Esophagus mucosa (tissue), 1 donor: ENCODE results near the gene DCAF7. TPM values are rescaled to one million over a fixed set of nuclear protein-coding genes. Genes with fewer than 3 reads are reported as not detected.

Experiments
- ATAC-seq: fragments of 200-7000 bp; cut with Tn5 transposase; one replicate; pipeline ENCODE4 v1.9.1; 2020
- total RNA-seq: library from RNA; stranded (reverse); gene quantifications from one replicate; pipeline ENCODE4 v1.2.4, GENCODE V29; 2023
- donor health status: DM: yes; HTN: yes; CAD: no.

DCAF7 gene
- total RNA-seq, 1 donor from 2014 or later, result 38.4 TPM

DNA sequence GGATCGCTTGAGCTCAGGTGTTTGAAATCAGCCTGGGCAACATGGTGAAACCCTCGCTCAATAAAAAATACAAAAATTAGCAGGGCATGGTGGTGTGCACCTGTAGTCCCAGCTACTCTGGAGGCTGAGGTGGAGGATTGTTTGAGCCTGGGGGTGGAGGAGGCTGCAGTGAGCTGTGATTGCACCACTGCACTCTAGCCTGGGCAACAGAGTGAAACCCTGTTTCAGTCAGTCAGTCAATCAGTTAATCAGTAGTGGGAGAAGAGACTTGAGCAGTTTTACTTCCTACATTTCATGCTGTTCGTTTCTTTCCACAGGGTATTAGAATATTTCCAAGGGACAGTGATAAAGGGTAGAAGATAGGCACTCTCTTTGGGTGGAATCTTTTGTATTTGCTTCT, 80.8 kb downstream of the DCAF7 start:
- ATAC-seq, result no peak

DNA sequence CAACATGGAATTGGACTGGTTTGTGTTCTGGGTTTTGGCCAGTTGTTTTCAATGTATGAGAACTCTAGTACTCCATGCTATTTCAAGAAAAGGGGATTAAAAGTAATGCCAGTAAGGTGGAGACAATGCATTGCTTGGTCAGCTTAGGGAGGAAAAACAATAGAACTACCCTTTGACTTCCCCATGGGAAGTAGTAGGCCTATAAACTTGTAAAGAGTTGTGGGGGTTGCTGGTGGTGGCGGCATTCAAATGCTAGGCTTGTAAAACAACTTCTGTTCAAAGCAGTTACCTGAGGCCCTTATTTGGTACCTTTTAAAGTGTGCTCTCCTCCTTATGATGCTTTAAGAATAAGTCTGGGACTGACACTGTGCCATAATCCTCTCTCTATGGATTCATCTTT, 81.3 kb downstream of the DCAF7 start:
- no peak for ATAC-seq

DNA sequence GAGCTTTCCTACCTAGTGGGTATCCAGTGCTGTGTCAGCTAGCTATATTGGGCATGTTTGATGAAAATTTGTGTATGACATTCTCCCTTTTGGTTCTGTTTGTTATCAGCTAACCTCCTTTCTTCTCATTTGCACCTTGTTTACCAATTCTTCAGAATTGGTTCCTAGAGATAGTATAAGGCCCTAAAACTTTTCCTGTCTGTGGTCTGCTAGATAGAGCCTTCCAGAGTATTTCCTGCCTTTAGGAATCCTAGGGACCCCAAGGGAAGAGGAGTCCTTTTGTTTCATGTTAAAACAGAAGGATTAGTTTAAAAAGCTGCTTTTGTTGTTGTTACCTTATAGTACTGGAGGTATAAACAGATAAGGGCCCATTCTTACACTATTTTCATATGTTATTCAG, 83.5 kb downstream of the DCAF7 start:
- no peak for ATAC-seq

DNA sequence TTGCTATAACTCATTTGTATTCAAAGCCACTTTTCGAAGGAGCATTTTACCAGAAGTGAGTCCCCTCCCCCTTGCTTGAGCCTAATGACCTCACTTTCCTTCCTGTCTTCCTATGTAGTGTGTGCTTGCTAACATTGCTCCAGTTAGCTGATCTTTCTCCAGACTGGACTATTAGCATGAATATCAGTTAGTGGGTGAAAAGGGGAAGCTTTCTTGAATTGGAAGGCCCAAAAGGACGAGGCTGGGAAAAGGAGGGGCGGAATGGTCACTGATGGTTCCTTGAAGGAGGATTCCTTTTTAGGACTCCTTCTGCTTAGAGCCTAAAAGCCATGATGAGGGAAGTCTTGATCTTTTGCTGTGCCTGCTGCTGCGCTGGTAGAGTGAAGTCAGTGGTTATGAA, 83.9 kb downstream of the DCAF7 start:
- no peak for ATAC-seq

DNA sequence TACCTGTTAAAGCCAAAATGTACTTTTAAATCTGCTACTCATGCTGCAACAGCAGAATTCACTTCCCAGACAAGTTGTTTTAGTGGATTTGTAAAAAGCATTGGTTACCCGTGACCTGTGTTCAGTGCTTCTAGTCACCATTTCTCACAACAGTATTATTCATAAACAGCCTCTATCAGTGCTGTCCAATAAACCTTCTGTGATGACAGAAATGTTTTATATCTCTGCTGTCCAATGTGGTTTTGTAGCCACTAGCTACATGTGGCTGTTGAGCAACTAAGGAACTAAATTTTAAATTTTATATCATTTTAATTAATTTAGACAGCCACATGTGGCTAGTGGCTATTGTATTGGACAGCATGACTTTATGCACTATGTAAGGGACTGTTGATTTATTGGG, 84.5 kb downstream of the DCAF7 start:
- ATAC-seq, result no peak

DNA sequence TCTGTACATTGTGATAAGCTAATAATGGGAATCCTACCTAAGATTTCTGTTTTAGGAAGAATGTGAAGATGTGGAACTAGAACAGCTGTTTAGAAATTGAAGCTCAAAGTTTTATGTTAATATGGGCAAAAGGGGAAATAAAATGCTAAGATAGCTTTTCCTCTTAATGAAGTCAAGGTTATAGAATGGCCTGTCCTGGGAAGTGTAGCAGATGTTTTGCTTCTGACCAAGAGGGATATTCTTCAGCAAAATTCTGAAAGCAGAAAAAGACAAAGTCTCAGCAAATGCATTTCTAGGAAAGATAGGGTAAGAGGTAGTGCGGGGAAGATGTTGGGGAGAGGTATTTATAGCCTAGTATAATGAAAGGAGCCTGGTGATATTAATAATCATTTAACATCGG, 85.0 kb downstream of the DCAF7 start:
- no peak for ATAC-seq

DNA sequence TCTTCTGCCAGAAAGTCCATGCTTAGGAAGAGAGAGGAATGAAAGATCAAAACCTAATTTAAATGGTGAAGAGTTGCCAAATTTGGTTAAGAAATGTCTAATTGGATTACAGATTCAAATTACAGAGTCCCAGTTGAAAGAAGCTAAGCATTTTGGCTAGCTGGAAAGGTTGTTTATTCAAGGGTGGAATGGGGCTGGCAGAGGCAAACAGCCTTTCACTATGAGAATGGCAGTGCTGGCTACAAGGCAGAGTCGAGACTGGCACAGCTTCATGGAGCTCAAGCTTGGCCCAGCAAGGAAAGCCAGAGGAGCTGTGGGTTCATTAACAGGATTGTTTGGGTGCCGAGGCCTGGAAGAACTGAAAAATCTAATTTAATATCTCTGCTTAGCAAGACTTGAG, 85.5 kb downstream of the DCAF7 start:
- ATAC-seq, result no peak

DNA sequence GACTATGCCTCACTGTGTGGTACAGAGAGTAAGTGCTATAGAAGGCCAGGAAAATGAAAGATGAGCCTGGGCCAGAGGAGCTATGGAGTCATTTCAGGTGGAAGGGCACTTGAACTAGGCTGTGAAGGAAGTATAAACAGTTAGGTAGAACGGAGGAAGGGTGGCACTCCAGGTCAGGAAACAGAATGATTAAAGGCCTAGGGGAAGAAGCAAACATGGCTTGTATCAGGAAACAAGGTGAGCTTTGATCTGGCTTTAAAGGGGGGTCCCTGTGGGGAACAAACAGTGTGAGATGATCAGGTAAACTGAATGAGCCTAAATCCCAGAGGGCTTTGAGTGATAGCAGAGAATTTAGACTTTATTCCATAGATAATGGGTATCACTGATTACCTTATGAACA, 88.8 kb downstream of the DCAF7 start:
- ATAC-seq, result no peak

DNA sequence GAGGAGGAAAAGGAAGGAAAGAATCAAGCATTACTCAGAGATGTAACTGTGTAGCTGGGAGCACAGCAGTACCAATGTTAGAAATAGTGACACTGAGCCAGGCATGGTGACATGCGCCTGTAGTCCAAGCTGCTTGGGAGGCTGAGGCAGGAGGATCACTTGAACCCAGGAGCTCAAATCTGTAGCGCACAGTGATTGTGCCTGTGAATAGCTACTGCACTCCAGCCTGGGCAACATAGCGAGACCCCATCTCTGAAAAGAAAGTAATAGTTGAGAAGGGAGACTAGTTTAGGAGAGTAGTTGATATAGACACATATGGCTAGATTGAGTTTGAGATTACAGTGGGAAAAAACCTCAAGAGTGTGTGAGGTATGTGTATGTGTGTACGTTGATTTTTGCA, 89.8 kb downstream of the DCAF7 start:
- no peak for ATAC-seq

DNA sequence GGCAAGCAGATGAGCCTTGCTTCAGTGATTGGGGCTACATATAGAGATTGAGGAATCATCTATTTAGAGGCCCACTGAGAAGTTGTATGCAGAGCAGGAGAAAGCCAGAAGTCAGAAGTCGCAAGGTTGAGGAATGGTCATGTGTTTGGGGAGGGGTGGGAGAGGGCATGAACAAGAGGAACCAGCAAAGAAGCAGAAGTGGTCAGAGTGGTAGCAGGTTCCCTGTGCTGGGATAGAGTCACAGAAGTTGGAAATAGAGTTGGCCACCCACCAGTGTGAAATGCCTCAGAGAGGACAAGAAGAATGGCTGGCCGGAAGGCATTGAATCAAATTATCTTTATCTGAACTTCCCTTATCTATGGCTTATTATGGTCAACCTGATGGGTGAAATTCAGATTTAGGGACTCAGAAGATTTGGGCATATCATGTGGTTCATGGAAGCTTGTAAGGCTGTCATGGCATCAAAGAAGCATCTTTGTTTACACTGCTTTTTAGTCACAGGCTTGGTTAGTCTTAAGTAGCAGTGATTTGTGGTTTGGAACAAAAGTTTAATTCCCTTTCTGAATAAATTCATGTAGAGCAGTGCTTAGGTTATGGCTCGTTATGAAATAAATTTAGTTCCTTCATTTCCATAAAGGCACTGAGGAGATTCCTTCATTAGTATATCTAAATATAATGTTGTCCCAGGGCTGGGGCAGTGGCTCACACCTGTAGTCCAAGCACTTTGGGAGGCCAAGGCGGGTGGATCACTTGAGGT, 91.6 kb downstream of the DCAF7 start:
- ATAC-seq, result no peak

Other genes with a start within 250 kb of the DCAF7 start
- 39.7 TPM for gene CYB561, start 104.2 kb upstream of the DCAF7 start, total RNA-seq
- 1.9 TPM for gene ACE, start 73.4 kb upstream of the DCAF7 start, total RNA-seq
- gene KCNH6, start 27.1 kb upstream of the DCAF7 start, total RNA-seq, result not detected
- 18.0 TPM for gene TACO1, start 50.4 kb downstream of the DCAF7 start, total RNA-seq
- gene MAP3K3, start 71.9 kb downstream of the DCAF7 start, total RNA-seq, result 9.2 TPM
- gene LIMD2, start 149.6 kb downstream of the DCAF7 start, total RNA-seq, result 2.8 TPM
- 22.2 TPM for gene STRADA, start 191.3 kb downstream of the DCAF7 start, total RNA-seq
- gene CCDC47, start 223.1 kb downstream of the DCAF7 start, total RNA-seq, result 50.6 TPM
- 56.1 TPM for gene DDX42, start 223.7 kb downstream of the DCAF7 start, total RNA-seq